GM15510 (cell line): Measurements from ENCODE around the gene ZBTB16.

Source experiments
- POLR2A ChIP-seq: IDR thresholded peaks from 3 replicates; pipeline ENCODE4 v1.6.1; 2011; ENCODE audit warnings: borderline replicate concordance; ENCODE audit not compliant: insufficient read length; ENCODE audit errors: extremely low read depth

Gene ZBTB16

DNA sequence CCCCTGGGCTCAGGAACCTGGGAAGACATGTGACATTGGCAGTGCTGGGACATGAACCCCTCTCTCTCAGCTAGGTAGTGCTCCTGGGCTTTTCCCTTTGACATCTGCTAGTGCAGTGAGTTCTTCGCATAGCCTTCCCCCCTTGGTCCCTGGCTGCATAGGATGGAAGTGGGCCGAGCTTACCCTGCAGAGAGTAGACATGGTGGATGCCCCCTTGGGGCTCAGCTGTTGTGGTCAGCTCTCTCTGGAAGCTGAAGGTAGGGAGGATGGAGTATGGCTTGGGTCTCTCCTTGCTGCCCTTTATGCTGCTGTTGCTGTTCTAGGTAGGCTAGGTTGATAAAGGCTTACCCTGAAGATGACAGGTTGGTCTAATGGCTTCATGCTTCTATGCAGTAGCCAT lies 92.1 kb downstream of the ZBTB16 start:
- no peak for TF ChIP-seq POLR2A

DNA sequence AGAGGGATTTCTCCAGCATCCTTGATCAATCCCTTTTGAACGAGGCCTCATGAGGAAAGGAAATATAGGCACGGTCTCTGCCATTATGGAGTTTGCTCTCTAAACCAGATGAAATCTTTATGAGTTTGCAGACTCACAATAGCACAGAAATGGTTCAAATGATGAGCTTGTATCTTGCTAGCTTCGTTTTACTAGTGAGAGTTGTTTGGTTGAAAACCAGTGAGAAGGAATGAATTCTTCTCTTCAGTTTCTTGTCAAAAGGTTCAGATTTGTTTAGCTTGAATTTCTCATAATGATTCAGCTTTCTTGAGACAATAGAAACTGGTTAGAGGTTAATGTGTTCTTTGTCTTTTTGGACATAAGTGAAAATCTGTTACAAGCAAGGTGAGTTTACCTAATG lies 92.7 kb downstream of the ZBTB16 start:
- no peak for TF ChIP-seq POLR2A

DNA sequence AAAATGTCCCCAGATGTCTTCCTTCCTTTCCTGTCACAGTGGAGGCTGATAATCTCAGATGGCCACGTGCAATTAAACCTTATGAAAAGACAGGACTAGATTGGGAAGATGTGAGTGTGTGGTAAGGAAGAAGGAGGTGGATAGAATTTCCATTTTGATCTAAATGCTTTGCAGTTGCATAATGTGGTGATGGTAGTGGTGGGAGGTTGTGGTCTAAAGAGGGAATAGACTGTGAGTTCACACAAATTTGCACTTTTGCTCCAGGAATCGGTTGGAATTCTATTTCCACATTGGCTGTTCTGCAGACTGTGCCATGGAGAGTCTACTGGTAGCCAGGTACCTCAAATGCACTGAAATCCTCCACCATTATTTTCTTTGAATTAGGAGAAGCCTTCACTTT lies 93.3 kb downstream of the ZBTB16 start:
- no peak for TF ChIP-seq POLR2A

DNA sequence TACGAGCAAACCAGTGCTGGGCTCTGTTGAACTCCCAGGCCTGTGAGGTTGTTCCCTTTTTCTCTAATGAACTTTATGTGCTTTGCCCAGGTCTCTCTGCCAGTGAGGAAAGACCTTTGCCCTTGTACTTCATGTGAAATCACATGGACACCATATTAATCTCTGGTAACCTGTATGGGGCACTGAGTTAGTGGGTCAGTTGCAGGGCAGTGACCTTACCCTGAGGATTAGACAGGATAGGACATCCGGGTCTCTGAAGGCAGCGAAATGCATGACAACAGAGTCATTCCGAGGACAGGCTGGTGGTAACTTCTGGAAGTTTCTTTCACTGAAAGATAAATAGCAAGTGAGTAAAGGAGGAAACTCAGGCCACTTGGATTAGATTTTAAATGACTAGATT lies 93.7 kb downstream of the ZBTB16 start:
- TF ChIP-seq POLR2A, result no peak

DNA sequence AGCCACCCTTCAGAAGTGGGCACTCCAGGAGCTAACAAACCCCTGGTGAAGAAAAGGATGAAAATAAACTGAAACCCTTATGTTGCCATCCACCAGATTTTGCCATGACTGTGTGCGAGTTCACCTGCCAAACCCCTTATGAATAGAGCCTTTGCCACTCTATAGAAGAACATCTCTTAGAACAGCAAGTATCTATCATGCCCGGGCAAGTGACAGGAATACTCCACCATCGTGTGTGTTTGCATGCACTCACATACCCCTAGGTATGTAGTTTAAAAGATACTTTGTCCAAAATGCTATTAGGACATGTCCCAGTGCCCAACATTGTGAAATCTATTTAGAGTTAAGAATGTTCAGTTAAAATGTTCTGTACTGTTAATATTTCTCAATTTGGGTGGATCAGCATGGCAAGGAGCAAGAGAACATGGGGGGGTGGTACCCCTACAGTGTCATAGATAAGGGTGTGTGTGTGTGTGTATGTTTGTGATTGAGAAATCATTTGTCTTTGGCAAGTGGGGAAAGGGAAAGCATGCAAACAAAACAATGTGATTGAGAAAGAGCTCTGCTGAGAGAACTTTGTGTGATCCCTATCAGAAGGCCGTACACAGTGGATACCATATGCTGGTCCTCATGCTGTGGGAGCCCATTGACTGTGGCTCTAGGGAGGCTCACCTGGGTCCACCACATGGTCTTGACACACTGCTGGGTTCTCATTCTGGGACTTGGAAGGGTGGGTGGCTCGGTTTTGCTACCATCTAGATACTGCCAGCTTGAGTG lies 94.9 kb downstream of the ZBTB16 start:
- no peak for TF ChIP-seq POLR2A

DNA sequence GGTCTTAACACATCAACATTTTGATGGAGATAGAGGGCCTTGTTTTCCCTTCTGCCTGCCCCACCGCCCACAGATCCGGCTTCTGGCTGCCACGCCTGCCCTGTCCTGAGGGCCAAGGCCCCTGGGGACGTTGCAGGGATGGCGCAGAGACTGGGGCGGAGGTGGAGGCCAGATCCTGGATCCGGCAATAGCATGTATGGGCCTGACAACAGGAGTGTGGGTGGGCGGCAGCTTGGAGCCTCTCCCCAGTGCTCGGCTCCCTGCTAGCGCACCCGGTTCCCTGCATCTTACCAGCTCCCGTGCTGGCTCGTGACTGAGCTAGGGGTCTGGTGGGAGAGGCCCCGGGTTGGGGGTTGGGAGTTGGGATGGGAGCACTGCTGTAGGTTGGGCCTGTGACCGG lies 95.6 kb downstream of the ZBTB16 start:
- TF ChIP-seq POLR2A, result no peak

DNA sequence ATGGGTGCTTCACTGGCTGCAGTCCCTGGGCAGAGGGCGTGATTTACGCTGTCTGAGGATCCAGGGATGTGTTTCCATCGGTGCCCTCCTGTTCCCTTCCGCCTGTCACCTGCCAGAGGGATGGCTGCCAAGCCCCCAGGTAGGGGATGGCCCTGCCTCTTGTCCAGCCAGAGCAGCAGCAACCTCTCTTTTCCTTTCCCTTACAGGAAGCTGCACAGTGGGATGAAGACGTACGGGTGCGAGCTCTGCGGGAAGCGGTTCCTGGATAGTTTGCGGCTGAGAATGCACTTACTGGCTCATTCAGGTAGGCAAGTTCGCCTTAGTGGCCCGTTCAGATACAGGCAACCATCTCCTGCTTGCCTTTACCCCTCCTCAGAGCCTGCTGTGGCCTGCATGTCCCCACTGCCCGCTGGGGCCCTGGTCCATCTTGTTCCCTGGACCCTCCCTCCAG lies 96.6 kb downstream of the ZBTB16 start:
- no peak for TF ChIP-seq POLR2A

DNA sequence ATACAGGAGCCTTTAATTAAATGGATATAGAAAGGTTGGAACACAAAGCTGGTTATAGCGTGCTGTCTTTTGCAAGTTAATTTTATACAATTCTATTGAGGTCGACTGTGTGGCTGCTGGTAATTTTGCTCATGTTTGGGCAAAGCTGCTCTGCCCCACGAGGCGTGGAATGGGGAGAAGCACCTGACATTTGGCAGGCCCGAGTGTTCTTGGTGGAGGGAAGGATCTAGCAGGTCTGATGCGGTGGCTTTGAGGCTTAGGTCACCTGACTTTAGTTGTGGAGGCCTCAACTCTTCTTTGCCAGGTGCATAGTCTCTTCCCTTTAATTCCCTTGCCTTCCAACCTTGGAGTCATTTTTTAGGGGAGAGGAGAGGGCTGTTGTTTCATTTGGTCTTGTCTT lies 97.3 kb downstream of the ZBTB16 start:
- no peak for TF ChIP-seq POLR2A

DNA sequence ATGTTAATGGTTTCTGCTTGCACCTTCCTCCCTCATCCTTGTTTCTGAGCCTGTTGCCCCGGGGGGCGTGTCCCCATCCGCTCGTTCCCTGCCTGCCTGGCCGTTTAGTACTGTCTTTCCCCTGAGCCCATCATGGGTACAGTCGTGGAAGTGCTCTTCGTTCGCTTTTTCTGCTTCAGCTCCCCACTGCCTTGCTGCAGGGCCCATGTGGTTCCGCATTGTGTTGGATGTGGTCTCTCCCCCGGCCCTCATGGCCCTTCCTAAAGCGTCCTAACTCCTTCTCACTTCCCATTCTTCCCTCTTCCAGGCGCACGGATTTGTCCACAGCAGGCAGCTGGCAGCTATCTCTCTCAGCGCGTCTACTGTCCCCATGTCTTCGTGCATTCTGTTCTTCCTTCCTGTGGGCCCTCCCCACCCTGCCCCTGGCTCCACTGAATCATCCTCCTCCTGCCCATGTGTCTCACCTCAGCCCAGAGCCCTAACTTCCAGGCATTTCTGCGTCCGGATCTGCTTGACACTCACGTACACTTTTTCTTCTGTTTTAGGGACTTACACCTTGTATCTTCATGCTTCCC lies 98.1 kb downstream of the ZBTB16 start:
- no peak for TF ChIP-seq POLR2A

DNA sequence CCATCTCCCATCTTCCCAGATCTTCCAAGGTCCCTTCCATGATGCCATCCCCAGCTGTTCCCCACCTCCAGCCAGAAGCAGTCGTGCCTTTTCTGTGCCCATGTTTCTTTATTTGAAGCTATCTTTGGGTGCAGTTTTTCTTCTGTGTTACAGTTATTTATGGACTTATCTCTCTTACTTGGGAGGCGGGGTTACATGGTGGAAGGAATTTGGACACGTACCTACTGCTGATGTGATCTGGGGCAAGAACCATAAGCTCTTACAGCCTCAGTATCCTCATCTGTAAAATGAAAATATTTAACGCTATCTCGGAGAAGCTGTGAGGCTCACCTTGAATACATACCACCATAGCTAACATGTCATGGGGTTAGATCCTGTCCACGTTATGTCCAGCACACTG lies 98.9 kb downstream of the ZBTB16 start:
- no peak for TF ChIP-seq POLR2A

DNA sequence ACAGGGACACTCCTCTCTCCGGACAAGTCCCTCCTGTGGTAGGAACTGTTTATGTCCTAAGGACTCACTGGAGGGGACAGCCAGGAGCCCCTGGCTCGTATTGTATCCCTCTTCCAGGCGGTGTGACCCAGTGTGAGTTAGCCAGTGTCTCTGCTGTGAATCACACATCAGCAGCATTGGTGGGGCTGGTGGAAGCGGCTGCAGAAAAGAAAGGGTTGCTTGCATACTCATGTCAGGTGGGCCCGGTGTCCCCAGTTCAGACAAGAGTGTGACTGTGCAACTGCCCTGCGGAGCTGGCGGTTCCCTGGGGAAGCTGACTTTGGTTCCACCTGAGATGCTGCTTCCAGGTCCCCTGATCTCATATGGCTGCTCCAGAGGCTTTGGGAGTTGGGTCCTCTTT lies 99.4 kb downstream of the ZBTB16 start:
- no peak for TF ChIP-seq POLR2A

DNA sequence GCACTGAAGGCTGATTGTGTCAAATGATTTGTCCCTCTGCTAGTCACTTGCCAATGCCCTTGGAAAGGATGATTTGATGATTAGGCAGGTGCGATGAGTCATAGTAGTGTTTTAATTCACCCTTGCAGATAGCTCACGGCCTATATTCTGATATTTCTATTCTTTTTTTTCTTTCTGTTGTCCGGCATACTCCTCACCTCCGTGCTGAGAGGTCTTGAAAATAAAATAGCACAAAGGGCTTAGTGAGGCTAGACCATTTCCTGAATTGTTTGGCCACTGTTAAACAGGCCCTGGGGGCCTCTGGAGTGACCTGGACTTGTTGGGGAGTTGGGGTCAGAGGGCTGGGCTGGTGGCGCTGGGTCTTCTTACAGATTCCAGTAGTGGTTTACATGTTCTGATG lies 99.8 kb downstream of the ZBTB16 start:
- TF ChIP-seq POLR2A, result no peak

DNA sequence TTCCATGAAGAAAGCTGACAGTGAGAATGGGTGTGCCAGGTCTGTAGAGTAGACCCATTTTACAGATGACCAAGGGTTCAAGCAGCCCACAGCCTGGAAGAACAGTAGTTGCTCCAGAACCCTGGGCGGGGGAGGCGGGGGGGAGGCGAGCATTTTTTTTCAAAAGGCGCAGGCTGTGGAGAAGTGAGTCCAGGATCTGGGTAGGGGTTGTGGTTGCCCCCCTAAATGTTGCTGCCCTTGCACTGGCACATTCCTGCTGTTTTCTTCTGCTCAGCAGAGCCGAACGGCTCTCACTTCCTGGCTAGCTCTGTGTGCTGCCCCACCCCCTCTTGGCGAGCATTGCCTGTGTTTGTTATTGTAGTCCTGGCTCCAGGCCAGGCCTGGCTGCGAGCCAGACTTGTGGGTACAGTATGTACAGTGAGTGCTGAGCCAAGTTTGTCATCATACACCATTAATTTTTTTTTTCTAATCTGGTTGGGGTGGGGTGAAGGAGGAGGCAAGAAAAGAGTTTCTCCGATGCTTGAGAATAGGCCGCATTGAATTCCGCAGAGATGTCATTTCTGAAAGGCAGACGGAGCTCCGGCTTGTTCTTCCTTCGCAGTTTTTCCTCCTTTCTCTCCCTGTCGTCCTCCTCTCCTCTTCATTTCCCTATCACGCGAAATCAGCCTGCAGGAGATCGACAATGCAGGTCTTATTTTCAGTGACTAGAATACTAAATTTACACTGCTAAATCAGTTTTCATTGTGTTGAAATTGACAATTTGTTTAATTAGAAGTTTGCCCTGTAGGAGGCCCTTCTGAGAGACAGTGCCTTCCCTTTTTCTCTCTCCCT lies 100.5 kb downstream of the ZBTB16 start:
- TF ChIP-seq POLR2A, result no peak

DNA sequence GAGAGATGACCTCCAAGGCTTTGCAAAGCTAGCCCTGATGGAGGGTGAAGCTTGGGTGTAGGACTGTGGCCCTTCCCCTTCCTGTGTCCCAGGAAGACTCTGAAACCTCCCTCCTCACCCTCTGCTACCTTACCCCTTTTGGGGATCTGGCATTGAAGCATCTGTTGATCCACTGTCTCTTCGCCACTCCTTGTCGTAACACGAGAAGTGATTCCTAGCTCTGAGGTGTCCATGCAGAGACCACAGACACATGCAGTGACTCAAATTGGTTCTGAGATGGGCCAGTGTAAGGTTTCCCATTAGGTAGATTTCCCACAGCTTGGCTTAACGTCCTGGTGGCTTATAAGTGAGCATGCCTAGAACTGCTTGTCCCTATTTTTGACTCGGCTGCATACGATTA lies 101.4 kb downstream of the ZBTB16 start:
- TF ChIP-seq POLR2A, result no peak

DNA sequence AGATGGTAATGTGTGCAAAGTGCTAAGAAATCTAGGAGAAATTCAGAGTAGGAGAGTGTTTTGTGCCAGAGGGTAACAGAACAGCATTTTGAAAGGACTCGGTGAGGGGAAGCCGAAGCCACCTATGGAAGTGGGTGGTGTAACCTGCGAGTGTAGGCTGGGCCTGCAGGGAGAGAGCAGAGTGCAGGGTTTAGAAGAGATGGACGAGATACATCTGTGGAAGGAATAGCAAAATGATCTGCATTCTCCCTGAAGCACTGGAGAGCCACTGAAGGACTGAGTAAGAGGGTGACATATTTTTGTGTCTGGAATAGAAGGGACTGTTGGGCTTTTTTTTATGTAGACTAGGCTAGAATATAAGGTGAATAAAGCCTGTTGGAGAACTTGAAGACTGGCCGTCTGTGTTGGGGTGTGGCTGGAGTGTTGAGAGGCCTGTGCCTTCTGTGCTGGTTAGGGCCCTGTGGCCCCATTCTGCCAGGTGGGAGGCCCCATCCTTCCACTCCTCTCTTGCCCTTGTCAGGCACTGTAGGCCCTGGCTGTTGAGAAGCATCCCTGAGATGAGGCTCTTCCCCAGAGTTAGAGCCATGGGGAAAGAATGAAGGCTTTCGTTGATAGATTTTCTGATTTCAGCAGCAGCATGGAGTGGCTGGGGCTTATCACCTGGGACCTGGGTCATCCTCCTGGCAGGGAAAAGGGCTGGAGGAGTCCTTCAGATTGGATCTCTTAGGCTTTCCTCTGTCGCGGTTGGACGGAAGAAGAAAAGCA lies 102.2 kb downstream of the ZBTB16 start:
- TF ChIP-seq POLR2A, result no peak
